ENCODE data around the gene ZDHHC13.
A peak's percentile ranks its signal among the peaks of the same experiment; 100 is the strongest.
"Not testable (repeated sequence)": the region's sequence is repeated elsewhere in the genome, so short reads cannot be mapped to it uniquely, and the experiment has no call there.

ZDHHC13 gene

GRCh38 chr11:19100885-19101284 lies 16.1 kb upstream of the ZDHHC13 start:
- DNase-seq (ENCODE audit: low read depth, low spot score), result no peak

GRCh38 chr11:19101796-19102520 lies 15.0 kb upstream of the ZDHHC13 start:
- DNase-seq (ENCODE audit: low read depth, low spot score), result no peak

GRCh38 chr11:19102521-19102900 lies 14.5 kb upstream of the ZDHHC13 start:
- DNase-seq (ENCODE audit: low read depth, low spot score), result no peak

GRCh38 chr11:19105011-19105410 lies 12.0 kb upstream of the ZDHHC13 start:
- DNase-seq (ENCODE audit: low read depth, low spot score), result no peak

GRCh38 chr11:19107125-19107524 lies 9.8 kb upstream of the ZDHHC13 start:
- DNase-seq (ENCODE audit: low read depth, low spot score), result no peak

- DNase-seq (ENCODE audit: low read depth, low spot score), result no peak
Observed at GRCh38 chr11:19110295-19110694, 6.7 kb upstream of the ZDHHC13 start.

- DNase-seq (ENCODE audit: low read depth, low spot score), result no peak
Observed at GRCh38 chr11:19111809-19112208, 5.2 kb upstream of the ZDHHC13 start.

- peak; percentile 6 for DNase-seq (ENCODE audit: low read depth, low spot score)
Observed at GRCh38 chr11:19116276-19116970, 545 bp upstream of the ZDHHC13 start.

GRCh38 chr11:19117760-19118097 lies 761 bp downstream of the ZDHHC13 start:
- no peak for DNase-seq (ENCODE audit: low read depth, low spot score)

GRCh38 chr11:19121646-19122045 lies 4.7 kb downstream of the ZDHHC13 start:
- no peak for DNase-seq (ENCODE audit: low read depth, low spot score)

GRCh38 chr11:19122960-19123615 lies 6.1 kb downstream of the ZDHHC13 start:
- no peak for DNase-seq (ENCODE audit: low read depth, low spot score)

- not testable (repeated sequence) for DNase-seq (ENCODE audit: low read depth, low spot score)
Observed at GRCh38 chr11:19126562-19127325, 9.8 kb downstream of the ZDHHC13 start.

- no peak for DNase-seq (ENCODE audit: low read depth, low spot score)
Observed at GRCh38 chr11:19134004-19134403, 17.0 kb downstream of the ZDHHC13 start.

GRCh38 chr11:19136884-19137283 lies 19.9 kb downstream of the ZDHHC13 start:
- DNase-seq (ENCODE audit: low read depth, low spot score), result not testable (repeated sequence)

GRCh38 chr11:19145319-19145718 lies 28.4 kb downstream of the ZDHHC13 start:
- DNase-seq (ENCODE audit: low read depth, low spot score), result no peak

GRCh38 chr11:19156892-19157291 lies 39.9 kb downstream of the ZDHHC13 start:
- DNase-seq (ENCODE audit: low read depth, low spot score), result no peak

GRCh38 chr11:19160847-19161246 lies 43.9 kb downstream of the ZDHHC13 start:
- DNase-seq (ENCODE audit: low read depth, low spot score), result no peak

- DNase-seq (ENCODE audit: low read depth, low spot score), result no peak
Observed at GRCh38 chr11:19161651-19162050, 44.7 kb downstream of the ZDHHC13 start.

- DNase-seq (ENCODE audit: low read depth, low spot score), result no peak
Observed at GRCh38 chr11:19162951-19163505, 46.1 kb downstream of the ZDHHC13 start.

GRCh38 chr11:19163617-19164016 lies 46.6 kb downstream of the ZDHHC13 start:
- no peak for DNase-seq (ENCODE audit: low read depth, low spot score)

GRCh38 chr11:19164230-19164855 lies 47.4 kb downstream of the ZDHHC13 start:
- DNase-seq (ENCODE audit: low read depth, low spot score), result no peak

Data from ELF-1 (cell line).